ENCODE results near the gene SH3GL2.

Gene SH3GL2

GRCh38 chr9:17611917-17612316, 33.1 kb downstream of the SH3GL2 start:
- no peak for DNase-seq

DNA sequence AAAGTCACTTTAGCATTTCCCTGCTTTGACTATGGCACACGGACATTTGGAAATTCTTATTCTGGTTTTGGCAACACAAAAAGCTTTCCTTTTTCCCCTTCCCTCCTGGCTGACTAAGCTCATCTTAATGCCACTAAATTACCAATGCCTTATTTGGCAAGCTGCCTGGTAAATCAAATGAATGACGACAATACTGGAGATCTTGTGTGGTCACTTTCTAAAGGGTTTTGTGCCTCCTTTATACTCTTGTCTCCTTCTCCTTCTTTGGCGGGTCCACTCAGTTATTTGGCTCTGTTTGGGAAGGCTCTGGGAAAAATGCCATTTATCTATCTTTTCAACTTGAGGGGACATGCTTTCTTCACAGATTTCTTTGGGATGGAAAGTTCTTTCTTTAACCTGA, 34.9 kb downstream of the SH3GL2 start:
- no peak for DNase-seq

DNA sequence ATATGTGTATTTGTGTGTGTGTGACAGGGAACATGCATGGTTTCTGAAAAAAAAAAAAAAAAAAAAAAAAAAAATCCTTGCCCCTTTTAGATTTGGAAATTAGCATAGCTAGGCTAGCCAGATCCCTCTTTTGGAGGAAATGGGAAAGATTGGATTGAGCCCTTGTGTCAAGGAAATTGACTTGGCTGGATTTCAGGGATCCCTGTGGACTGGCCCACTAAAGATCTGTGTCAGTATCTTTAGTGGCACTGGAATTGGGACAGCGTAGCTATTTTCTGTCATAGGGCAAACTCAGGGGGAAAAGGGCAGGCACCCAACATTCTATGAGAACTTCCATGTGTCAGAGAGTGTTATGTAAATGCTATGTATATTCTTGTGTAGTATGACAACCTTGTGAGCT, 35.4 kb downstream of the SH3GL2 start:
- no peak for DNase-seq

GRCh38 chr9:17614903-17615302, 36.0 kb downstream of the SH3GL2 start:
- no peak for DNase-seq

DNA sequence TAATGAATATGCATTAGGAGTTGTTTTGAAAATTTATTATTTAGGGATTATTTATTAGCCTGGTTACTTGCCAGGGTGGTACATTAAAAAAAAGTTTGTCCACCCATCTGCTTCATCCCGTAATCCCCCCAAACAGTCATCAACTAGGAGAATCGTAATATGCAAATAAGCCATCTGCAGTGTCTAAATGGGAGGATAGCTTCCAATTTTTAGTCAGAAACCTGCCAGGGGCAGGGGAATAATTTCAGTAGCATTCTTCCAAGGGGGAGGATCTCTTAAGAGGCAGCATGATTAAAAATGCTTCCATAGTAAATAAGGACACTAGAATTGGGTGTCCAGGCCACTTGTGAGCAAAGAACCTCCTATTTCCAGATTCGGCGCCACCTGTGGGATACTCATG, 43.3 kb downstream of the SH3GL2 start:
- DNase-seq: no peak

DNA sequence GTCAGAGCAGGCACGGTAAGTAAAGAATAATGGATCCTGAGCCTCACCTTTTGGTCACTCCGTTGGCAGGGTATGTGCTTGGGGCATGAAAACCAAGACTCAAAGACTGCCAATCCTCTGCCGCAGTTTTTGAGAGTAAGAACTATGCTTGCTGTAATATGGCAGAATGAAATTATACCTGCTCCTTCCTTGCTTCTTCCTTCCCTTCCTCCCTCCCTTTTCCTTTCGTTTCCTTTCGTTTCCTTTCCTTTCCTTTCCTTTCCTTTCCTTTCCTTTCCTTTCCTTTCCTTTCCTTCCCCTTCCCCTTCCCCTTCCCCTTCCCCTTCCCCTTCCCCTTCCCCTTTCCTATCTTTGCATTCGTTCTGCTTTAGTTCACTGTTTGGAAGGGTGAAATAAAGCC, 43.9 kb downstream of the SH3GL2 start:
- no peak for DNase-seq

DNA sequence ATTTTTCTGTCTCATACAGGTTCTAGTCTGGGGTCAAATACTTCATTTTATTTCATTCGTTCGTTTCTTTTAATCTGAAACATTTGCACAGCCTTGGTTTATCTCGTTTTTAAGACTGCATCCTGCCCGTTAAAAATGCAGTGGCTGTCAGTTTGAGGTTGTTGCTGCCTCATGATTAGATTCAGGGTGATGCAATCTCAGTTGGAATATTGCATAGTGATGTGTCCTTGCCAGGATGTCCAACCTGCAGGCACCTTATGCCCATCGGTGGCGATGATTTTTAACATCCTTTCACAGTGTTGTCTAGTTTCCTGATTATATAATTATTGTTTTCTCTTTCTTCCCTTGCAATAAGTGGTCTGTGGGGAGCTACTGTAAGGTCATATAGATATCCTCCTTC, 45.1 kb downstream of the SH3GL2 start:
- no peak for DNase-seq

DNA sequence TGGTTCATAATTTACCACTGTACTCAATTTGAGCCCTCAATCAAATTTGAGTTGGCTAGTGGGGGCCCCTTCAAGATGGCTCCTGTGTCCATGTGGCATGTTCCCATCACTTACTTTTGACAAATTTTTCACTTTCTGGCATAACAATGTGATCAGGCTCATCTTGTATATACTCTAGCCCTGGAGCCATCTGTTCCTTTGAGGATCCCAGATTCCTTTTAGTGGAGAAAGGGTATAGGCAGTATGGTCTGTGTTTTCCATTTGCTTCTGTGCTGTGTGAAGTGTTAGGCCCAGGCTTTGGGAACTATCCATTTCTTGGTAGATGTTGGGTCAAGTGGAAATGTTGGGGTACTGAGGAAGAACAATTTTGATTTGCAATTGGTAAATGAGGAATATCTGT, 45.7 kb downstream of the SH3GL2 start:
- no peak for DNase-seq

- no peak for DNase-seq
These were observed 47.0 kb downstream of the SH3GL2 start for GRCh38 chr9:17625644-17626388.

- no peak for DNase-seq
These were observed 48.8 kb downstream of the SH3GL2 start for GRCh38 chr9:17627641-17628040.

DNA sequence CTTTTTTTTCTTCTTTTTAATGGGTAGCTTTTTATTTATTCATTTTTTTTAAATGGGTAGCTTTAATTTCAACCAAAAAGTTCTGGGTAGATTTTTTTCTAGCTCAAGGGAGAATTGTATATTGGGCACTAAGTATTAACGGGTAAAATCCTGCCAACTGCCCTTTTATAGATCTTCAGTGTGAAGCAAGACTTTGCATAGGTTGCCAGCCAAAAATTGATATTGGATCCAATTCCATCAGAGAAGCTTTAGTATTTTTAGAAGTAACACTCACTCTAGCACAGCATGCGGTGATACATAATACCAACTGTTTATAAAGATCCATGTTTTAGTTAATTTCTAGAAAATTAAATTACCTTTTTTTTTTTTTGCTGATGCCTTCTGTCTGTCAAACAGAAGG, 49.8 kb downstream of the SH3GL2 start:
- DNase-seq: no peak

GRCh38 chr9:17630531-17630949, 51.7 kb downstream of the SH3GL2 start:
- no peak for DNase-seq

DNA sequence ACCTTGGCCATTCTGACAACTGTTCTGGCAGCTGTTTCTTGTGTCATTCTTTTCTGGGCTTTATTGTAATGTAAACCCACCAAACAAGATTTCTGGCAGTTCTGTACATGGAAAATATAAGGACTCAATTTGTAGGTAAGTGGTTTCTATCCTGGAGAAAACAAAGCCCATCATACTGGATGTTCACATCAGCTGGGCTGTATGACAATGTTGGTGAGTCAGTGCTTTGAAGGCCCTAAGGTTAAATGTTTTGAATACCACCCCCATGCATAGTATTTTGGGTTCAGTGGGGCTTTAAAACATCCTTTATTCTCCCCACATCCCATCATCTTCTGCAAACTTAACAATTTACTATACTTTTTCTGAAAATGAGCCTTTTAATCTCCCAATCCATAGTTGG, 52.5 kb downstream of the SH3GL2 start:
- DNase-seq: no peak

DNA sequence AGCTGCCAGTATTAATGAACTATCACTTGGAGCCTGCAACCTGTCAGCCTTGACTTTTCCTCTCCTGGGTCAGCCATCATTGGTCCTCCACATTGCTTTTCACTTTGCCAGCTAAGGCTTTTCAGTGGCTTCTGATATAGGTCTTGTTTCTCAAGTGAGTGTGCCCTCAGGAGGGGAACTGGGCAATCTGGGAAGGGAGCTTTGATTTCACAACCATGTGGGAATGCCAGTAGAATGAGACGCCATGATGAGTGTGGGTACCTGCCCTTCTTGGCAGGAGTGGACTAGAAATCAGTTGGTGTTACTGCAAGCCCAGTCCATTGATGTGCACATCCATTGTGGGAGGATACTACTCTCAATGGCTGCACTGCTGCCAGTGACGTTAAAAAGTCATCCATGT, 54.1 kb downstream of the SH3GL2 start:
- no peak for DNase-seq

GRCh38 chr9:17635115-17635890, 56.4 kb downstream of the SH3GL2 start:
- no peak for DNase-seq

DNA sequence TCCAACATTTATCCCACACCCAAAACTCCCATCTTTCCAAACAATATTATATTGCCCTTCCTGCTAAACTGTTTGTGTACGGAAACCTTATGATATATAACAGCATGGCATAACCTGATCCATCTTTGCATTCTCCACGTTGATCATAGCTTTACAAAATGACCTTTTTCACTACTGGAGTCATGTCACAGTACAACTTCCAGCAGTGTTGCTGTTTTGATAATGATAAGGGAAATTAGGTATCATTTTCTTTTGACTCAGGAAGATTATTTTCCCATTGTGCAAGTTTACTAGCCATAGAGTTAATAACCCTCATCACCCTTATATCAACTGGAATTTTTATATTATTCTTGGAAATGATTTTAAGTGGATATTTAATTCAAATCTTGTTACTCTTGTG, 57.5 kb downstream of the SH3GL2 start:
- no peak for DNase-seq

DNA sequence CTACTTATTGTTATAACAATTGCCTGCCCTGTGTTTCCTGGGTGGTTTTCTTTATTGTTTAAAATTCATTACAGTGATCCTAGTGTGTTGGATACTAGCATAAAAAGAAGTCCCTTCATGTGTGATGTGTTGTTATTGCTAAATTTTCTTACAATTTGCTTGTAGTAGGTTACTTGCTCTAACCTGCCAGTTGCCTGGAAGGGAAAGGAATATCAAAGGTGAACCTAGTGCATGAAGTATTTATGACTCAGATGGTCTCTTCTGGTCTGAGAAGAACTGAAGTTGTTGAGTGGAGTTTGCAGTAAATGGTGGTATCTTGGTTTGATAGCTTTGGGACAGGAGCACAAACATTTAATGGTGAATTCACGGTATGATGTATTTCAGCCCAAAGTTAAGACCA, 58.0 kb downstream of the SH3GL2 start:
- no peak for DNase-seq

DNA sequence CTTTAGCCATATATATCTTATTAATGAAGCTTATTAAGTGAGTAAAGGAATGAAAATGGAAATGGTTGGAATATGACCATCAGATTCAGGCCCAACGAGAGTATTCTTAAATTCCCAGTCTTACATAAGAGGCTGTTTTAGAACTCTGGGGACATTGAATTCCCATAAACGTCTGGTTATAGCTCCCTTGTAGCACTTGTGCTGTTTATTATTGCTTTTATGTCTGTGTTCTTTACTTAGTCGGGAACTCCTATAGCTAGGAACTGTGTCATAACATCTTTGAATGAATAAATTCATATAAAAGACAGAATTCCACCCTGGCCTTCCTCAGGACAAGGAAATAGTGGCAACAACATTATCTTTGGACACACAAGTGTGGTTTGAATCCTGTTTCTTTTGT, 58.4 kb downstream of the SH3GL2 start:
- no peak for DNase-seq

- DNase-seq: no peak
These were observed 69.7 kb downstream of the SH3GL2 start for GRCh38 chr9:17648516-17648915.

DNA sequence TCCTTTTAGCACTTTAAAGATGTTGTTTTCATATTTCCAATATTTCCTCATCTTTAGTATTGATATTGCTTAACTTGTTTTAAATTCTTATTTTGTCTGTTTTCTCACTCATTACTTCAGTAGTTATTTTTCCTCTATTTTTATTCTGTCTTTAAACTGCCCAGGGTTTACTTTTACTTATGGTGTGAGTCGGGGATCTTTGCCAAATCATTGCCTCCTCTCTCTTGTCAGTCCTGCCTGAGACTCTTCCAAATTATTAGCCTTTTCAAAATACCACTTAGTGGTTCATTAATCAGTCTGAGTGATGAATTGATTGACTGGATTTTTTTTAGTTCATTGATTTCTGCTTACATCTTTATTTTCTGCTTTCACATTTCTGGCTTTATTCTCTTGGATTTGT, 72.9 kb downstream of the SH3GL2 start:
- no peak for DNase-seq

DNA sequence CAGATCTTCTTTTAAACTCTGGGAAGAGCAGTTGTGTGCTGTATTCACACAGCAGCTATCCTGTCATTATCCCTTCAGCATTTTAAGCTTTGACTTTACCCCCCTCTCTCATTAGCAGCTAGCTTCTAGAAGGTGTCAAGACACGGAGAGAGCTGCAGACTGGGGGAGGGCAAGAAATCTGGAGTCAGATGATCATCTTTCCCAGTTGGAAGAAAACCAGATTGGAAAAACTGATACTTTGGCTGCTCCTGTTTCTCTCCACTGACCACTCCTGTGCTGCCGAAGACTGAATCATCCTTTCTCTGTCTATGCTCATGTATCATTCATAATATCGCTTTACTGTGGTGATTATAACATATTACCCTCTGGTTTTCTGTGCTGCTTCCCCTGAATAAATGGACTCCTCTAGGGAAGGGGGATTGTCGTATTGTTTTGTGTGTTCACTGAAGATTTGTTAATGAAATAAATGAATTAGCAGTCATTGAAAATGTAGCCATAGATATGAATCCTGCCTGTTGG, 75.1 kb downstream of the SH3GL2 start:
- no peak for DNase-seq

GRCh38 chr9:17656889-17657288, 78.0 kb downstream of the SH3GL2 start:
- no peak for DNase-seq

DNA sequence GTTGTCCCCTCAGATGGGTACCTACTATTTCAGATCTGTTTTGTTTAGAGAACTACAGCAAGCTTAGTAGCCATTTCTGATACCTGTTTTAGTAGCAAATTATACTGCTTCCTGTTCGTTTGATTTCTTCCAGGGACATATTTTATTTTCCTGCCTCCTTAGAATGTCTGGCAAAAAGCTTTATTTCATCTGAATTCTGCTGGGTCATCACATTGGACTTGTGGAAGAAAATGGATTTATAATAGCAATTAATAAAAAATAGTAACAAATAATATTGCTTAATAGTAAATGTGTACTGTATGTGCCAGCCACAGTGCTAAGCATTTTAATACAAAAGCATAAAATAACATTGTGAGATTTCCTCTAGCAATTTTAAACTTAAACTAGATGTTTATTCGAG, 79.4 kb downstream of the SH3GL2 start:
- DNase-seq: no peak

DNA sequence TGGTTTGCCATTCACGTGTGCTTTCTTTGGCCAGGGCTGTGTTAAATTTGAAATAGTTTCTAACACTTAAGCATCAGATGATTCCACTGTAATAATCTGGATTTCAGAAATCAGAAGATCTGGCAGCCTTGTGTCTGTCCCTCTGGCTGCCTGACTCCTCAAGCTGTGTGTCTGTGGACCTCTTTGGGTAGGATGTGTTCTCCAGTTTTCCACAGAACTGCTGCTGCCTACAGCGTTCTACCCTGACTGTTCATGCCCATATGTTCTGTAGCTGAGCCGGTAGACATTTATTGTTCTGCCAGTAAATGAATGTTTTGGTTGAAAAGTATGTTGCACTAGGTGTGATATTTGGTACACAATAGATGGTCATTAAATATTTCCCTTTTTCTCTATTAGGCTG, 81.3 kb downstream of the SH3GL2 start:
- no peak for DNase-seq
